GM12878 (cell line): ENCODE data around the gene SELENOH. TPM values are rescaled to one million over a fixed set of nuclear protein-coding genes. Genes with fewer than 3 reads are reported as not detected.

Experiments
- BHLHE40 ChIP-seq, 2 experiments: fragments of 450-650 bp in 1 of 2; IDR thresholded peaks; 2 replicates each; pipeline ENCODE4 v1.6.1; 2011 to 2017; ENCODE audit warnings: low read depth in 2 of 2, borderline replicate concordance in 1 of 2, improper control_type of control experiment in 1 of 2, low read length in 1 of 2, mild to moderate bottlenecking in 1 of 2
- CREM ChIP-seq: IDR thresholded peaks from 2 replicates; pipeline ENCODE4 v1.6.1; 2014; ENCODE audit warnings: antibody characterized with exemption, low read depth
- ELK1 ChIP-seq: IDR thresholded peaks from 2 replicates; pipeline ENCODE4 v1.6.1; 2012; ENCODE audit warnings: low read depth, low read length, improper control_type of control experiment
- FOS ChIP-seq: IDR thresholded peaks from 3 replicates; pipeline ENCODE4 v1.6.1; 2011; ENCODE audit warnings: borderline replicate concordance; ENCODE audit not compliant: insufficient read length; ENCODE audit errors: extremely low read depth
- NR2C2 ChIP-seq: IDR thresholded peaks from 2 replicates; pipeline ENCODE4 v1.6.1; 2011; ENCODE audit warnings: borderline replicate concordance, low read depth; ENCODE audit not compliant: control insufficient read depth, insufficient read length
- RB1 ChIP-seq: fragments of 450-650 bp; formaldehyde crosslinking; IDR thresholded peaks from 2 replicates; pipeline ENCODE4 v1.6.1; 2017; ENCODE audit warnings: mild to moderate bottlenecking, borderline replicate concordance
- RCOR1 ChIP-seq: conservative IDR thresholded peaks from 2 replicates; pipeline ENCODE4 v1.6.1; 2012; ENCODE audit warnings: low read depth, low read length, improper control_type of control experiment
- SPI1 ChIP-seq: IDR thresholded peaks from 2 replicates; pipeline ENCODE4 v1.6.1; 2011; ENCODE audit warnings: low read depth, mild to moderate bottlenecking, low read length, moderate library complexity, borderline replicate concordance; ENCODE audit not compliant: insufficient read depth
- TARDBP ChIP-seq: IDR thresholded peaks from 2 replicates; pipeline ENCODE4 v1.6.1; 2016; ENCODE audit warnings: borderline replicate concordance
- ZBTB40 ChIP-seq: fragments of 450-650 bp; IDR thresholded peaks from 2 replicates; pipeline ENCODE4 v1.6.1; 2016; ENCODE audit warnings: mild to moderate bottlenecking, moderate library complexity, borderline replicate concordance
- ZNF592 ChIP-seq: fragments of 450-650 bp; IDR thresholded peaks from 2 replicates; pipeline ENCODE4 v1.6.1; 2017; ENCODE audit warnings: mild to moderate bottlenecking, moderate library complexity
- polyA plus RNA-seq, 11 experiments: library from polyadenylated mRNA; depleted of rRNA in 4 of 11; unstranded in 6 of 11; stranded (reverse) in 5 of 11; fragments of >200 nt; fragmentation: Nextera tagmentation in 4 of 11; fragmentation: Illumina TruSeq in 1 of 11; extraction: Ambion mirVana in 4 of 11; extraction: Trizol in 1 of 11; gene quantifications; 1 replicate in 1 of 11; 2 replicates in 10 of 11; pipeline versions ENCODE4 v1.2.1 to v1.2.3, GENCODE V29; 2011 to 2016; ENCODE audit warnings: inconsistent platforms in 2 of 11, missing spikeins in 2 of 11, low read depth in 1 of 11
- total RNA-seq, 4 experiments: library from RNA; depleted of rRNA in 3 of 4; stranded (reverse); fragments of >200 nt in 3 of 4; fragmentation: Illumina TruSeq in 1 of 4; extraction: Trizol in 1 of 4; gene quantifications; 2 replicates each; pipeline versions ENCODE4 v1.2.1 to v1.2.3, GENCODE V29; 2013 to 2021
- TF ChIP-seq, protein P1 (sequence below): fragments of 450-650 bp; IDR thresholded peaks from 2 replicates; pipeline ENCODE4 v1.6.1; 2018; ENCODE audit warnings: borderline replicate concordance, mild to moderate bottlenecking; ENCODE audit not compliant: partially characterized antibody
- TF ChIP-seq, protein P2 (sequence below): IDR thresholded peaks from 2 replicates; pipeline ENCODE4 v1.6.1; 2012; ENCODE audit warnings: low read depth, low read length, improper control_type of control experiment

Gene SELENOH
- total and polyA plus RNA-seq, 10 of the 15 experiments (the other 5 are each of a cell fraction or from before 2014, with no cell fraction given): 20.3 to 458 (median 200) TPM

GRCh38 chr11:57711414-57712255 lies 29.7 kb upstream of the SELENOH start, which contains the start of gene MED19 (continued):
- no peak for TF ChIP-seq ZNF592
- TF ChIP-seq BHLHE40 (IDR thresholded peaks at IDR 0.05; ENCODE audit: borderline replicate concordance in 1 of 2, low read depth in 2 of 2, low read length in 1 of 2): peak in 1 of 2 experiments; percentile 18; a peak in 1 of 4 replicates
- TF ChIP-seq FOS: no peak
- TF ChIP-seq SPI1: no peak
- TF ChIP-seq, protein P1, sequence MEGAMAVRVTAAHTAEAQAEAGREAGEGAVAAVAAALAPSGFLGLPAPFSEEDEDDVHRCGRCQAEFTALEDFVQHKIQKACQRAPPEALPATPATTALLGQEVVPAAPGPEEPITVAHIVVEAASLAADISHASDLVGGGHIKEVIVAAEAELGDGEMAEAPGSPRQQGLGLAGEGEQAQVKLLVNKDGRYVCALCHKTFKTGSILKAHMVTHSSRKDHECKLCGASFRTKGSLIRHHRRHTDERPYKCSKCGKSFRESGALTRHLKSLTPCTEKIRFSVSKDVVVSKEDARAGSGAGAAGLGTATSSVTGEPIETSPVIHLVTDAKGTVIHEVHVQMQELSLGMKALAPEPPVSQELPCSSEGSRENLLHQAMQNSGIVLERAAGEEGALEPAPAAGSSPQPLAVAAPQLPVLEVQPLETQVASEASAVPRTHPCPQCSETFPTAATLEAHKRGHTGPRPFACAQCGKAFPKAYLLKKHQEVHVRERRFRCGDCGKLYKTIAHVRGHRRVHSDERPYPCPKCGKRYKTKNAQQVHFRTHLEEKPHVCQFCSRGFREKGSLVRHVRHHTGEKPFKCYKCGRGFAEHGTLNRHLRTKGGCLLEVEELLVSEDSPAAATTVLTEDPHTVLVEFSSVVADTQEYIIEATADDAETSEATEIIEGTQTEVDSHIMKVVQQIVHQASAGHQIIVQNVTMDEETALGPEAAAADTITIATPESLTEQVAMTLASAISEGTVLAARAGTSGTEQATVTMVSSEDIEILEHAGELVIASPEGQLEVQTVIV: no peak
- TF ChIP-seq, protein P2, sequence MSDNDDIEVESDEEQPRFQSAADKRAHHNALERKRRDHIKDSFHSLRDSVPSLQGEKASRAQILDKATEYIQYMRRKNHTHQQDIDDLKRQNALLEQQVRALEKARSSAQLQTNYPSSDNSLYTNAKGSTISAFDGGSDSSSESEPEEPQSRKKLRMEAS: no peak
- TF ChIP-seq ELK1: no peak
- TF ChIP-seq RB1: peak; percentile 71; the same call in 1 of the 2 replicates
- TF ChIP-seq CREM: no peak
- no peak for TF ChIP-seq ZBTB40
- TF ChIP-seq NR2C2: no peak
- TF ChIP-seq TARDBP: no peak
- no peak for TF ChIP-seq RCOR1
